IPS-NIHi11 (cell line): ENCODE results near the gene KLHL2.

Experiments used
- DNase-seq: peaks from one replicate; pipeline ENCODE4 v3.0.0; 2012; ENCODE audit warnings: mixed read lengths, low spot score

Gene KLHL2

GRCh38 chr4:165289423-165289785 lies 82.0 kb downstream of the KLHL2 start:
- DNase-seq, result no peak

GRCh38 chr4:165293061-165293460 lies 85.7 kb downstream of the KLHL2 start:
- no peak for DNase-seq

- DNase-seq, result no peak
Measured at GRCh38 chr4:165293927-165294649, 86.7 kb downstream of the KLHL2 start.

DNA sequence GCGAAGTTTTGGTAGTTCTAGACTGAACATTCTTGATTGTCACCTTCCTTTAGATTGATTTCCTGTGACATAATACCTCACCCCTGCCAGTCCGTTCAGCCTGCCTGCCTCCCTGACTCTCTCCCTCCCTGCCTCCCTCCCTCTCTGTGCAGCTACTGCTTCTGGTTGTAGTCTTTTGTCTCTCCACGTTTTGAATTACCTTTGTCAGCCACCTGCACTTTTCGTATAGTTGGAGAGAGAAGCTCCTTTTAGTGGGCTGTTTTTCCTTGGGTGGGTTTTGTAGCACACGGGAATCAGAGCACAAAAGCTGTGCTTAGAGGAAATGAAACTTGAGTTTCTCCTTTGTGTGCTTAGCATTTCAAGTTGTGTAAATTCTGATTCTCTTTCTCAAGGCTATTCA lies 87.5 kb downstream of the KLHL2 start:
- DNase-seq, result peak; percentile 26

DNA sequence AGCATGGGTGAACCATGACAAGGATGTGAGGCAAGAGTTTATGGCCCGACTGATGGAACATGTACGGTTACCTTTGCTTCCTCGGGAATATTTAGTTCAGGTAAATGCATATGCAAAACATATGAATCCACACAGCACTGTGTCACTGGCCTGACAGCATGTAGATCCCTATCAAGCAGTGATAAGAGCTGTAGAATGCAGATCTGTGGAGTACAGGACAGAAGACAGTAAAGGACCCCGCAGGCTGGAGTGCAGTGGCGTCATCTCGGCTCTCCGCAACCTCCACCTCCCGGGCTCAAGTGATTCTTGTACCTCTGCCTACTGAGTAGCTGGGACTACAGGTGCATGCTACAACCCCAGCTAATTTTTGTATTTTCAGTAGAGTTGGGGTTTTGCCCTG lies 90.3 kb downstream of the KLHL2 start:
- no peak for DNase-seq

DNA sequence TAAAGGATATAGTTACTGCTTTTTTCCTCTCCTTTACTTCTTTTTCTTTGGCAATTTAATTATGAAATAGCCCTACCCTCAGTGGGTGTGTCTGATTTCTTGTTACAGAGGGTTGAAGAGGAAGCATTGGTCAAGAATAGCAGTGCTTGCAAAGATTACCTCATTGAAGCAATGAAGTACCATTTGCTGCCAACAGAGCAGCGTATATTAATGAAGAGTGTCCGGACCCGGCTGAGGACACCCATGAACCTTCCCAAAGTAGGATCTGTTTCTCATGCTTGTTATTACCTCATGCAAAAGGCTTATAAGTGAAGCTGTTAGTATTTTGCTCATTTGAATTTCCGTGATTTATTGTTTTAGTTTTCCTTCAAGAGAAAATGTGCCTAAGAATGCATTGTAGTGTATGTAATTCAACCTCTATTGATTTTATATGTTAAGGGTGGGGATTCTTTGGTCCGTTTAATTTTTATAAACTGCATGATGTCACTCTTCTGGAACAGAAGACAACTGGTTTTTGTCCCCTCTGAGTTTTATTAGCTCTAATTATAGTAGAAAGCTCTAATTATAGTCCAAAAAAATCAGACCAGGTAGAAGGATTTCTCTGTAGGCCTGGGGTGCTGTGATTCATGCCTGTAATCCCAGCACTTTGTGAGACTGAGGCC lies 92.2 kb downstream of the KLHL2 start:
- no peak for DNase-seq

DNA sequence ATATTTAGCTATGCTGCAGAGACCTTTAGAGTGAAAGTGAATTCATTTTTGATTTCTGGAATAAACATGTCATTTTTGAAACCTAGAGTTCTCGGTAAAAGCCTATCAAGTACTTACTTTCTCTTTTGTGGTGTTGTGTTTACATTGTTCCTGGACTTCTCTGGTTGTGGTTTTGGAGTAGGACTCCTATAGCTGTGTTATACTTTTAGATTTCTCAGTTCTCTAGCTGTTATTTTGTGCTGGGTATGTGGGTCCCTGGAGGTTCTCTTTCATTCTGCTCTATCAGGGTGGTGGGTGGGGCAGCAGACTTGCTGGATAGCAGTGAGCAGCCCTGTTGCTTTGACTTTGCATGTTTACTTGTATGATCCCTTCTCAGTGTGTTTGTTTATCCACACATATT lies 94.5 kb downstream of the KLHL2 start:
- DNase-seq, result no peak

DNA sequence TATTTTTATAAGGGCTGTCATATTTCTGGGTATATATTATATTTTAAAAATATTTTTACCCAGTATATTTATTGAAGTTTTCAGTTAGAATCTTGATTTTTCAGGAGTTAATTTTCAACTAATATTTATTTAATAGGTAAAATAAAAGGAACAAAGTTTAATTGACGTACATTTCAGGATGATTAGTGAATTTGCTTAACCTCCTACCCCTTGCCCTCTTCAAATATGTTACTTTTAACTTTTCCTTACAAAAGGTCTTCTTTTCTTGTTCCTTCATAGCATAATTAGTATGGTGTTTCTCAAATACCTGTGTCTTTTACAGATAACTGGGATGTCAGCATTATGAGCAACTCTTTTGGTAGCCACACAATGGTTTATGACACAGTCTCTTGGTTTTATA lies 95.3 kb downstream of the KLHL2 start:
- DNase-seq, result no peak

- no peak for DNase-seq
Measured at GRCh38 chr4:165308166-165308565, 100.8 kb downstream of the KLHL2 start.

- DNase-seq, result no peak
Measured at GRCh38 chr4:165308606-165309005, 101.2 kb downstream of the KLHL2 start.

DNA sequence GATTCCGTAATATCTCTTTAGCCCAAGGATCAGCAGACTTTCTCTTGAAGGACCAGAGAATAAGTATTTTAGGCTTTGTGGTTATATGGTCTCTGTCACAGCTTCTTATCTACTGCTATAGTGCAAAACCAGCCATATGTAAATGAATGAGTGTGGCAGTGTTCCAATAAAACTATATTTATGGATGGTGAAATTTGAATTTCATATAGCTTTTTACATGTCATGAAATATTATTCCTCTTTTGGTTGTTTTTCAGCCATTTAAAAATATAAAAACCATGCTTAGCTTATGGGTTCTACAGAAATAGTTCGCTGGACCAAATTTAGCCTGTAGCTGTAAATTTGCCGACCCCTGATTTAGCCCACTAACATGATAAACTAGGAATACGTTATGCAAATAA lies 102.1 kb downstream of the KLHL2 start:
- DNase-seq, result no peak

- DNase-seq, result no peak
Measured at GRCh38 chr4:165312506-165312905, 105.1 kb downstream of the KLHL2 start.

- no peak for DNase-seq
Measured at GRCh38 chr4:165319030-165319429, 111.7 kb downstream of the KLHL2 start.

- no peak for DNase-seq
Measured at GRCh38 chr4:165319509-165319908, 112.1 kb downstream of the KLHL2 start.

DNA sequence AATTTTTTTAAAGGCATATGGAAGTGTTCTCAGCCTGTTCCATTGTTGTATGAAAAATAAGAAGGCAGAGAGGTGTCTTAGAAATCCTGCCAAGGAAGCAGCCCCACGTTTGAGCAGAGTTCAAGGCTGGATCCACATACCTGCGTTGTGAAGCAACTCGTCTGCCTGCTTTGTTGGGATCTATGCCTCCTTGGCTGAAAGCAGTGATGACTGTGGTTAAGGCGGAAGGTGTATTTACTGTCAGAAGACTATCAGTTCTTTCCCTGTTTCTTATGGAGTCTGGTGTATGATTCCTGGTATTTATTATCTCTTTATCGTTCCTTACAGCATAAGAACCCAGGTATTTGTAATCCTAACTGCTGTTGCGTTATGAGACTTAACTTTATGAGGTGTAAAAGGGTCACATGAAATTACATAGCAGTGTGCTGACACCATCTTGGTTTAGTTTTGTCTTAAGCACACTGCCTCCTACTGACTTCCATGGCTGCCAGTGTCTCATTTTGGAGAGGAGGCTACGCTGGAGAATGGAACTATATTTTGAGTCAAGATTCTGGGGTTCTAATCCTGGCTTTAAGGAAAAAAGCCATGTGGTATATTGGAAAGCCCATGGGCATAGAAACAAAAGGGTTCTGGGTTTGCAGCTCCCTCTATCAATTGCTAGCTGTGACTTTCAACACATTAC lies 117.0 kb downstream of the KLHL2 start:
- no peak for DNase-seq

DNA sequence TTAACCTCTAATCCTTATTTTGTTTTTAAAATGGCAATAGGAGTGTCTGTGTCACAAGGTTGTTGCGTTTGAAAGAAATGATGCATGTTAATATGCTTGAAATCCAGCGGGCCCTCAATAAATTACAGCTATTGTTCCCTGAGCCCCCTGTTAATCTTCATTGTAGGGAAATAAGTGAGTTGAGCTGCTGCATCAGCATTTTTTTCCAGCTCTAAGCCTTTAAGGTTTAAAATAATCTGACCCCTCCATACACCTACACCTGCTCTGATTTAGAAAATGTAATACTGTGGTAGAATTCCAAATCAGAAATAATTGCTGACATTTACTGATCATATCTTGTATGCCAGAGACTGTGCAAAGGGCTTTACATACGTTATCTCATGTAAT lies 117.5 kb downstream of the KLHL2 start:
- no peak for DNase-seq

DNA sequence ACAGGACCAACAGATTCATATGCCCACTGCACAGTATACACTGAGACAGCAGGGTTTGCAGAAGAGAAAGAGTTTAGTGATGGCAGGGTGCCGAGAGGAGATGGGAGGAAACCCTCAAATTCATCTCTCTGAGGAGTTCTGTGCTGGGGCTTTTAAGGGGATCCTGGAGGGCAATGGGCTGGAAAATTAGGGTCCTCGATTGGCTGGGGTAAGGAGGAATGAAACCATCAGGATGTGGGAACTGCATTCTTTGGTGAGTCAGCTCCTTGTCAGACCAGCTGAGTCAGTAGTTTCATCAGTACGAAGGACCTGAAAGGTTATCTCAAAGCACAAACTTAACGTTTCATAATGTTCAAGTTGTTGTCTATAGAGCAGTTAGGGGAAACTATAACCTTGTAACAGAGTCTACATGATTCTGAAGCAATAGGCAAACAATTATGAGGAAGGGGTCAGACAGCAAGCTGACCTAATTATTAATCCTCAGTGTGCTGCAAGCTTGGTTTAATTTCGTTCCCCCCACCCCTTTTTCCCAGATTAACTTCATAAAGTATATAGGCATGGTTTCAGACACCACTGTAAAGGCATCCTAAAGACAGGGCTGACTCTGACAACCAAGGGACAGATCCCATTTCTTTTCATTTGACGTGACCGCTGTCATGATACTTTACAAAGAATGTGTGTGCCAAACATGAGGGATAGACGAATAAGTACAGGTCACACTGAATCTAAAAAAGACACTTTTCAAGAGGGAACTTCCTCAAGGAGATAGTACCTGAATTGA lies 118.6 kb downstream of the KLHL2 start:
- DNase-seq, result no peak

DNA sequence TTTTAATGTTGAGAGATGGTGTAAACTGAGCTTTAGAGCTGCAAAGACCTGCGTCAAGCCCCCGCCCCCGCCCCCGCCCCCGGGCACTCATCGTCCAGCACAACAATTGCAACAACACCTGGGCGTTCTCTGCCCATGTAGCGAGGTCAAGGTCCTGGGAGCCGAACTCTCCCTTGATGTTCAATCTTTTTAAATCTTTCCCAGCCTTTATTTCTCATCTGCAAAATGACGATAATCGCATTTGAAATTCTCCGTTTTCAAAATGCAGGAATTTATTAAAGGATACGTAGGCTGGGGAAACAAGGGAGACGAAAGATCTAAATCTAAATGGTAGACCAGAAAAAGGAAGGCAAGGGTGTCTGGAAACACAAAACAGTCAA lies 119.5 kb downstream of the KLHL2 start:
- peak; percentile 61 for DNase-seq

DNA sequence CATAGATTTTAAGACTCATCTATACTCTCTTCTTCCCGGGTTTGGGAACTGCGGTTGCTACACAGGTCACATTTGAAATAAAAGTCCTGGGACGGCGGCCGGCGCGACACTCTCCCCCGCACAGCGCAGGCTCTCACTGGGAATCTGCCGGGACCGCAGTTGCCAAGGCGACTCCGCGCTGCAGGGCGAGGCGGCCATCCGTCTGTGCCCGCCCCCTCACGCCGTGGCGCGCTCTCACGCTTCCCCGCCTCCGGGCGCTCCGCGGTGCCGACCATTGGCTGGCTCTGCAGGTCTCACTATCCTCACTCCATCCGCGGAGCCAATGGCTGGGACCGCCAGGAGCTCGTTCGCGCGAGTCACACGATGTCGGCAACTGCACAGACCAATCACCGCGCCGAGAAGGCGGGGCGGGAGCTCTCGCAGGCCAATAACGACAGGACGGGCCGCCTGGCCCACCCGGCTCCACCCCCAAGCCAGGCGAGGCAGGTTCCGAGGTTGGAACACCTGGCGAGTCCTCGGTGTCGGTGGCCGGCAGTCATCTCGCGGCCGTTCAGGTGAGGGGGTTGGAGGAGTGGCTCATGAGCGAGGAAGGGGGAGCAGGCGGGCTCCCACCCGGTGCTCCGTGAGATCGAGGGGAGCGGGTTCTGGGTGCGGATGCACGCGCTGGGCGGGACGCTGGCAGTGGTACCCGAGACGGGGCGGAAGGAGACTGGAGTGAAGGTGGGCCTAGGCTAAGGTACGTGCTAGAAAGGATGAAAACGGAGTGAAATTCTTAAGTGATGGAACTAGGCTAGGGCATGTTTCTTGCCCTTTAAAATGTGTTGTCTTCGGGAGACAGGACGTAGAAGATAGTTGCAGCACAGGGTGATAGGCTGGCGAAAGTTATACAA lies 120.1 kb downstream of the KLHL2 start, which contains the start of gene MSMO1:
Gene MSMO1, plus strand, starts transcription at position 459 of the 890 bp plus-strand sequence. CDS start 5,702 bp downstream, outside the sequence.
- peak; percentile 98 for DNase-seq

DNA sequence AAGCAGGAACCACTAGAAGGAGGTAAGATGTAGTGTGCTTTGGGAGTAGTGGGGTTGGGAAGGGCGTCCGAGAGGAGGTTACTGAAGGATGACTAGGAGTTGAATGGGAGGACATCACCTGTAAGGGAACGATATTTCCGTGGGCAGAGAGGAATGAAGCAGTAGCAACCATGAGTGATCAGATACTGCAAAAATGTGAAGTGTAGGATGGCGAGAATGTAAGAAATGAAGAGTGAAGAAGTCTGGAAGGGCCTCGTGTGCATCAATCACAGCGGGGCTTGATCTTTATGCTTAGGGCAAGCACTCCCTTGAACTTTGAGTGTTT lies 120.7 kb downstream of the KLHL2 start:
- DNase-seq, result no peak

DNA sequence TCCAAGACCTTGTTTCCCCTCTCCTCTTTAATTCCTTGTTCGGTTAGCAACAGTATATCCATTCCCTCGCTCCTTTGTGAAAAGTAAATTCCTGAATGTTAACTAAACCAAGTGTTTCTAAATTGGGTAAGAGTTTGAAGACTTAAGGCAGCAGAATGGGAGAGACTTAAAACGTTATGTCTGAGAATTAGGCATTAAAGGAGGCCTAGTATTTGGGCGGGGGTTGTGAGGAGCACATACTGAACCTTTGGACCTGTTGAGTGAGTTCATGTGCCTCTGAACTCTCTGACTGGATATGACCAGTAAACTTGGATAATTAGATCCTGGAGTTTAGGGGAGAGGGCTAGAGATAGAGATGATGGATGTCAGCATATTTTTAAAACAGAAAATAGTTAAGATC lies 121.3 kb downstream of the KLHL2 start:
- DNase-seq, result no peak

- DNase-seq, result no peak
Measured at GRCh38 chr4:165330071-165330470, 122.7 kb downstream of the KLHL2 start.
